ENCODE results near the gene HS3ST3B1.

- TF ChIP-seq CTCF (conservative IDR thresholded peaks at IDR 0.05) (no peak), ZFX (IDR thresholded peaks at IDR 0.05) (no peak)
Measured at GRCh38 chr17:14355556-14355955, 54.7 kb downstream of the HS3ST3B1 start.

Measured in C4-2B (cell line).